Activated CD4-positive, alpha-beta T cell treated with anti-CD3 and anti-CD28 coated beads, Interleukin-10, Interleukin-2, amounts not matched to agents 100 ng/mL and 50 ng/mL, durations not matched to agents 16 hours and 8 hours (primary cell): ENCODE data around the gene RMP24.
"Not testable (repeated sequence)": the region's sequence is repeated elsewhere in the genome, so short reads cannot be mapped to it uniquely, and the experiment has no call there.

ENCODE experiments used
- DNase-seq: peaks from one replicate; pipeline ENCODE4 v3.0.0-alpha.2; 2020

The RMP24 gene

GRCh38 chr18:35968278-35968880 lies 4.1 kb upstream of the RMP24 start:
- no peak for DNase-seq

- no peak for DNase-seq
Measured at GRCh38 chr18:35969676-35970075, 2.8 kb upstream of the RMP24 start.

GRCh38 chr18:35971661-35972196 lies 750 bp upstream of the RMP24 start:
- DNase-seq: no peak

- DNase-seq: no peak
Measured at GRCh38 chr18:35973650-35974049, 1.2 kb downstream of the RMP24 start.

- DNase-seq: no peak
Measured at GRCh38 chr18:35974181-35974580, 1.7 kb downstream of the RMP24 start.

- no peak for DNase-seq
Measured at GRCh38 chr18:35979112-35979511, 6.6 kb downstream of the RMP24 start.

GRCh38 chr18:35982409-35983114 lies 10.1 kb downstream of the RMP24 start:
- DNase-seq: no peak

GRCh38 chr18:35983147-35983546 lies 10.7 kb downstream of the RMP24 start:
- no peak for DNase-seq

- DNase-seq: no peak
Measured at GRCh38 chr18:35983818-35984217, 11.3 kb downstream of the RMP24 start.

- DNase-seq: no peak
Measured at GRCh38 chr18:35991696-35992095, 19.2 kb downstream of the RMP24 start.

GRCh38 chr18:35993013-35993412 lies 20.5 kb downstream of the RMP24 start:
- DNase-seq: no peak

- DNase-seq: no peak
Measured at GRCh38 chr18:35998967-35999366, 26.5 kb downstream of the RMP24 start.

GRCh38 chr18:35999925-36000324 lies 27.4 kb downstream of the RMP24 start:
- no peak for DNase-seq

- DNase-seq: no peak
Measured at GRCh38 chr18:36006997-36007396, 34.5 kb downstream of the RMP24 start.

- no peak for DNase-seq
Measured at GRCh38 chr18:36009214-36009613, 36.7 kb downstream of the RMP24 start.

- DNase-seq: no peak
Measured at GRCh38 chr18:36012891-36013290, 40.4 kb downstream of the RMP24 start.

- DNase-seq: no peak
Measured at GRCh38 chr18:36015629-36016028, 43.1 kb downstream of the RMP24 start.

- DNase-seq: no peak
Measured at GRCh38 chr18:36017232-36017631, 44.8 kb downstream of the RMP24 start.

GRCh38 chr18:36020174-36020711 lies 47.8 kb downstream of the RMP24 start:
- no peak for DNase-seq

- DNase-seq: no peak
Measured at GRCh38 chr18:36023336-36023735, 50.9 kb downstream of the RMP24 start.

- DNase-seq: not testable (repeated sequence)
Measured at GRCh38 chr18:36024241-36024640, 51.8 kb downstream of the RMP24 start.

GRCh38 chr18:36025025-36025424 lies 52.5 kb downstream of the RMP24 start:
- no peak for DNase-seq

GRCh38 chr18:36028859-36029258 lies 56.4 kb downstream of the RMP24 start:
- DNase-seq: no peak
